GM20000 (cell line): Measurements from ENCODE around the gene DNAJB14.

ENCODE experiments used
- DNase-seq: peaks from one replicate; pipeline ENCODE4 v3.0.0; 2012; ENCODE audit warnings: low spot score
- TF ChIP-seq, protein P1 (sequence below): IDR thresholded peaks from 2 replicates; pipeline ENCODE4 v1.5.1; 2012; ENCODE audit warnings: mild to moderate bottlenecking, control low read depth; ENCODE audit errors: extremely low read depth, missing control alignments

Gene DNAJB14

DNA sequence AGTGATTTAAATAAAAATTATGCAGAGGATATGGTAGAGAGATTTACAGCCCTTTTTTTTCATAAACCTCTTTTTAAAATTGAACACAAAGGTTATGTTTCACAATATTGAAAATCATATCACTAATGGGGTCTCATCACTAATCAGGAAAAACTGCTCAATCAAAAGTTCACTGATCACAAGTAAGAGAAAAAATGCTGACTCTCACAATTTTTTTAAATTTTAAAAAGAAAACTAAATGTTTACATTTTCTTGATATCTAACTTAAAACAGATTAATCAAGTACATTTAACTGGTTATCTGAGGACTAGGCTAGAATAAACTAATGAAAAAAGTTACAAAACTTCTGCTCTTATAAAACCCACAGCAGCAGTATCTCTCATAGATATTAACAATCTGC is 60.7 kb downstream of the DNAJB14 start:
- no peak for DNase-seq
- TF ChIP-seq, protein P1, sequence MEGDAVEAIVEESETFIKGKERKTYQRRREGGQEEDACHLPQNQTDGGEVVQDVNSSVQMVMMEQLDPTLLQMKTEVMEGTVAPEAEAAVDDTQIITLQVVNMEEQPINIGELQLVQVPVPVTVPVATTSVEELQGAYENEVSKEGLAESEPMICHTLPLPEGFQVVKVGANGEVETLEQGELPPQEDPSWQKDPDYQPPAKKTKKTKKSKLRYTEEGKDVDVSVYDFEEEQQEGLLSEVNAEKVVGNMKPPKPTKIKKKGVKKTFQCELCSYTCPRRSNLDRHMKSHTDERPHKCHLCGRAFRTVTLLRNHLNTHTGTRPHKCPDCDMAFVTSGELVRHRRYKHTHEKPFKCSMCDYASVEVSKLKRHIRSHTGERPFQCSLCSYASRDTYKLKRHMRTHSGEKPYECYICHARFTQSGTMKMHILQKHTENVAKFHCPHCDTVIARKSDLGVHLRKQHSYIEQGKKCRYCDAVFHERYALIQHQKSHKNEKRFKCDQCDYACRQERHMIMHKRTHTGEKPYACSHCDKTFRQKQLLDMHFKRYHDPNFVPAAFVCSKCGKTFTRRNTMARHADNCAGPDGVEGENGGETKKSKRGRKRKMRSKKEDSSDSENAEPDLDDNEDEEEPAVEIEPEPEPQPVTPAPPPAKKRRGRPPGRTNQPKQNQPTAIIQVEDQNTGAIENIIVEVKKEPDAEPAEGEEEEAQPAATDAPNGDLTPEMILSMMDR, result no peak

DNA sequence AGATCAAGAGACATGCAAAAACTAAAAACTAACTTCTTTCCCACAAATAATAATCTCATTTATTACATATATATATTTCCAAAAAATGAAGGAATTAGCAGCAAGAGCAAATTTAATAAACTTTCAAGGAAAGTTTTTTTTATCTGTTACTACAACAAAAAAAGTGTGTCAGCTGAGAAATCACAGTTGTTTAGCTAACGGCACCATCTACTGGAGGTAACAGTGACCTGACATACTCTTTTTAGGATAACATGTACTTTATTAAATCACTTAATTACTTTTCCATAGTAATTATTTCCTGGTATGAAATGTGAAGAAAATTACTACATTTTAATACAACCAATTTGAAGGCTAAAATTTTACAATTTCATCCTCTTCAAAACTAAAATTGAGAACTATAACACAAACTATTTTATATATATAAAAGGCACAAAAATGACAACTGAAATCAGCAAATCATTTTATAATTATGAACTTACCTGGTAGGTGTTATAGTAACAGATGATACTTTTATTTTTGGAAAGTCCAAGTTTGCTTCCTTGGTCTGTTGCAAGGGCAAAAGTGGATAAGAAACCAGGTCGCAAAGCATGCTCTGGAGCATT is 61.3 kb downstream of the DNAJB14 start:
- TF ChIP-seq, protein P1, result no peak
- peak; percentile 26 for DNase-seq

DNA sequence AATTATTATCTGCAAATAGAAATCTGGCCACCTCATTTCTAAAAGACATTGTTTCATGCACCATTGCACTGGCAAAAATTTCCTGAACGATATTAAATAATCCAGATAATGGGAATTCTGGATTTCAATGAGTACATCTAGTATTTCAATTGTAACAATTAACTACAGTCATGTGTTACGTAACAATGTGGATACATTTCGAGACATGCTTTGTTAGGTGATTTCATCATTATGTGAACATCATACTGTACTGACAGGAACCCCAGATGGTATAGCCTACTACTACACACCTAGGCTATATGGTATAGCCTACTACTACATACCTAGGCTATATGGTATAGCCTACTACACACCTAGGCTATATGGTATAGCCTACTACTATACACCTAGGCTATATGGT is 67.0 kb downstream of the DNAJB14 start:
- DNase-seq, result no peak
- TF ChIP-seq, protein P1, result no peak

DNA sequence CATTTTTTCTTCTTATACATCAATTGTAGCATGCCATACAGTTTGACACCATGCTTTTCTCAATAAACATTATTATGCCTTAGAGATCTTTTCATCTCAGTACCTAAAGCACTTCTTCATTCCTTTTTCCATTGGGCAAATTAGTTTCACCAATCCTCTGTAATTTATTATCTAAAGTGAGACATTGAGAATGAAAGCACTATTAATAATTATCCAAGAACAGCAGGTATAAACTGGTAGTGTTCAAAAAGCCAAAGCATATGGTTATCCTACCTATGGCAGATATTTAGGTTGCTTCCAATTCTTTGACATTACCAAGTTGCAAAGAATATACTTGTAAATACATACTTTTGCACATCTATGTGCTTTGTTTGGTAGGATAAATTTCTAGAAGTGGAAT is 67.8 kb downstream of the DNAJB14 start:
- TF ChIP-seq, protein P1, result no peak
- no peak for DNase-seq

DNA sequence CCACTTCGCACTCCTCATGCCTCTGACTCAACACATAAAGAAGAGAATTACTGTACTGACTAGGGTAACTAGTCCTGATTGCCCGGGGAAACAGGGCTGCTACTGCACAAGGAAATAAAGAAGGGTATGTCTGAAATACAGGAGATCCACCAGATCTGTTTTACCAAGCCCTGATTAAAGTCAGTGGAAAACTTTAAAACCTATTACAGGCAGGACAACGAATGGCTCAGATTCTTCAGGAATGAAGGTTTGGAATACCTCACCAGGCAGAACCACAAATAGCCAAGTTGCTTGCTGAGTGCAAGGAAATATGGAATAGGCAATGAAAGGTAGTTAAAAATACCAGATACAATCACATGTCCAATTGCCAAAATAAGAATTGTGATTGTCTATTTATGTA is 69.5 kb downstream of the DNAJB14 start:
- DNase-seq, result no peak
- TF ChIP-seq, protein P1, result no peak

DNA sequence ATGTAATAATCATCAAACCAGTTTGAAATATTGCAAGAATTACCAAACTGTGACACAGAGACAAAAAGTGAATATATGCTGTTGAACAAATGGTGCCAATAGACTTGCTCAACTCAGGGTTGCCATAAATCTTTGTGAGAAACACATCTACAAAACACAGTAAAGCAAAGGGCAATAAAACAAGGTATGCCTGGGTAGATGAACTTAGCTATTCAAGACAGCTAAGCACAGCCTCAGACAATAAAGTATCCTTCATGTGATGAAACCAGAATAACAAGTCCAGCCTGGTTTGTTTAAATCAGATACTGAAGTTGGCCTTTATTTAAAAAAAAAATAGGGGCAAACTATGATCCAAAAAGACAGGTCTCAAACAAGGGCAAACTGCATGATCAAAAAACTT is 71.3 kb downstream of the DNAJB14 start:
- DNase-seq, result no peak
- TF ChIP-seq, protein P1, result no peak

DNA sequence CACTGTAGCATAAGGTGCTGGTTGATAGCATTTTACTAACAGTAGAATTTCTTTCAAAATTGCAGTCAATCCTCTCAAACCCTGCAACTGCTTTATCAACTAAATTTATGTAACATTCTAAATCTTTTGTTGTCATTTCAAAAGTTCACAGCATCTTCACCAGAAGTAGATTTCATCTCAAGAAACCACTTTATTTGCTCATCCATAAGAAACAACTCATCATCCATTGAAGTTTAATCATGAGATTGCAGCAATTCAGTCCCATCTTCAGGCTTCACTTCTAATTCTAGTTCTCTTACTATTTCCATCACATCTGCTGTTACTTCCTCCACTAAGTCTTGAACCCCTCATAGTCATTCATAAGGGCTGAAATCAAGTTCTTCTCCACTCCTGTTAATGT is 73.8 kb downstream of the DNAJB14 start:
- no peak for DNase-seq
- TF ChIP-seq, protein P1, result no peak
